ACC112 (cell line): ENCODE data around the gene TNFRSF1B.
"Not testable (repeated sequence)": the region's sequence is repeated elsewhere in the genome, so short reads cannot be mapped to it uniquely, and the experiment has no call there.

ENCODE experiments used
- H2AFZ ChIP-seq: fragments of 200-600 bp; sonication (generic); one replicate; pipeline ENCODE4 v1.6.0; 2017; ENCODE audit warnings: antibody characterized with exemption, low read length; ENCODE audit not compliant: unreplicated experiment
- H3K27ac ChIP-seq: fragments of 200-600 bp; sonication (generic); 2 replicates; pipeline ENCODE4 v1.5.1; 2014; ENCODE audit warnings: low read depth, mild to moderate bottlenecking, antibody characterized with exemption, low read length, moderate library complexity
- H3K27me3 ChIP-seq: fragments of 200-600 bp; sonication (generic); 2 replicates; pipeline ENCODE4 v1.6.1; 2014; ENCODE audit warnings: mild to moderate bottlenecking, antibody characterized with exemption, low read length, moderate library complexity, mixed read lengths; ENCODE audit not compliant: insufficient read depth
- H3K36me3 ChIP-seq: fragments of 200-600 bp; sonication (generic); 2 replicates; pipeline ENCODE4 v1.6.1; 2016; ENCODE audit warnings: mild to moderate bottlenecking, antibody characterized with exemption, low read length, moderate library complexity, mixed read lengths; ENCODE audit not compliant: insufficient read depth
- H3K4me1 ChIP-seq: fragments of 200-600 bp; sonication (generic); one replicate; pipeline ENCODE4 v1.6.1; 2016; ENCODE audit warnings: low read length, mixed read lengths; ENCODE audit not compliant: insufficient read depth, unreplicated experiment, control insufficient read depth
- H3K4me3 ChIP-seq: fragments of 200-600 bp; sonication (generic); 2 replicates; pipeline ENCODE4 v1.5.1; 2014; ENCODE audit warnings: mild to moderate bottlenecking, low read depth, low read length
- H3K79me2 ChIP-seq: fragments of 200-600 bp; sonication (generic); one replicate; pipeline ENCODE4 v1.6.0; 2016; ENCODE audit warnings: low read length; ENCODE audit not compliant: control insufficient read depth, unreplicated experiment, insufficient read depth

Gene TNFRSF1B

GRCh38 chr1:12224092-12224491 lies 57.3 kb downstream of the TNFRSF1B start:
- not testable (repeated sequence) for H3K36me3 ChIP-seq, H3K27me3 ChIP-seq, H3K4me1 ChIP-seq, H3K79me2 ChIP-seq, H3K4me3 ChIP-seq, H2AFZ ChIP-seq, H3K27ac ChIP-seq

- peaks cover 29% of the 10 kb centered on the region for H3K79me2 ChIP-seq
- H3K27ac ChIP-seq = no peak overlapping the region
- no peaks in the 10 kb centered on the region for H3K36me3 ChIP-seq
- no peak overlapping the region for H3K4me3 ChIP-seq
- no peak overlapping the region for H2AFZ ChIP-seq
- H3K4me1 ChIP-seq = peaks cover 7% of the 10 kb centered on the region
- H3K27me3 ChIP-seq = no peaks in the 10 kb centered on the region
These were observed 62.2 kb downstream of the TNFRSF1B start for GRCh38 chr1:12228979-12229378.

GRCh38 chr1:12229386-12229834 lies 62.6 kb downstream of the TNFRSF1B start:
- no peak overlapping the region for H3K27ac ChIP-seq
- H3K4me3 ChIP-seq = peak overlapping the region; percentile 93; the same call in 1 of the 2 replicates
- peak overlapping the region; percentile 61 for H2AFZ ChIP-seq
- H3K36me3 ChIP-seq = no peaks in the 10 kb centered on the region
- H3K4me1 ChIP-seq = peaks cover 7% of the 10 kb centered on the region
- H3K79me2 ChIP-seq = peaks cover 29% of the 10 kb centered on the region
- no peaks in the 10 kb centered on the region for H3K27me3 ChIP-seq

GRCh38 chr1:12229835-12230548 lies 63.2 kb downstream of the TNFRSF1B start, which contains the start of gene VPS13D:
TSS of gene VPS13D (plus strand) at chr1:12230030. CDS start at chr1:12234267, 4,237 bp downstream.
- Histone ChIP-seq H3K27ac (no peak within 1 kb of the TSS), H2AFZ (peak within 1 kb of the TSS; percentile 92)

GRCh38 chr1:12230549-12231275 lies 63.9 kb downstream of the TNFRSF1B start:
- peaks cover 29% of the 10 kb centered on the region for H3K79me2 ChIP-seq
- H3K36me3 ChIP-seq = no peaks in the 10 kb centered on the region; the same call in 1 of the 2 replicates
- H3K27me3 ChIP-seq = no peaks in the 10 kb centered on the region
- peaks cover 7% of the 10 kb centered on the region for H3K4me1 ChIP-seq
- no peak overlapping the region for H3K27ac ChIP-seq
- H2AFZ ChIP-seq = peak overlapping the region; percentile 92
- H3K4me3 ChIP-seq = peak overlapping the region; percentile 93

More at GRCh38 chr1:12229835-12230548, 63.2 kb downstream of the TNFRSF1B start, which contains the start of gene VPS13D:
- peaks cover 29% of the 10 kb centered on the region for H3K79me2 ChIP-seq
- H3K4me1 ChIP-seq = peaks cover 7% of the 10 kb centered on the region
- H3K4me3 ChIP-seq = peak within 1 kb of the TSS; percentile 93
- H3K27me3 ChIP-seq = no peaks in the 10 kb centered on the region
- H3K36me3 ChIP-seq = no peaks in the 10 kb centered on the region; the same call in 1 of the 2 replicates

GRCh38 chr1:12231276-12231595 lies 64.4 kb downstream of the TNFRSF1B start:
- Histone ChIP-seq H3K27ac (no peak overlapping the region), H3K36me3 (no peaks in the 10 kb centered on the region; the same call in 1 of the 2 replicates), H3K27me3 (no peaks in the 10 kb centered on the region), H3K4me1 (peaks cover 7% of the 10 kb centered on the region), H2AFZ (no peak overlapping the region), H3K79me2 (peaks cover 29% of the 10 kb centered on the region), H3K4me3 (peak overlapping the region; percentile 93)

GRCh38 chr1:12232221-12232620 lies 65.4 kb downstream of the TNFRSF1B start:
- Histone ChIP-seq H3K27me3 (no peaks in the 10 kb centered on the region), H3K79me2 (peaks cover 31% of the 10 kb centered on the region), H2AFZ (no peak overlapping the region), H3K4me3 (no peak overlapping the region), H3K4me1 (peaks cover 7% of the 10 kb centered on the region), H3K36me3 (no peaks in the 10 kb centered on the region; the same call in 1 of the 2 replicates), H3K27ac (no peak overlapping the region)

- Histone ChIP-seq H3K27ac (peak overlapping the region; percentile 68), H3K79me2 (no peaks in the 10 kb centered on the region), H3K27me3 (no peaks in the 10 kb centered on the region), H2AFZ (no peak overlapping the region), H3K36me3 (peaks cover 19% of the 10 kb centered on the region), H3K4me1 (peaks cover 35% of the 10 kb centered on the region), H3K4me3 (no peak overlapping the region)
These were observed 77.3 kb downstream of the TNFRSF1B start for GRCh38 chr1:12244078-12244477.

- H3K36me3 ChIP-seq = peaks cover 23% of the 10 kb centered on the region
- H3K27me3 ChIP-seq = no peaks in the 10 kb centered on the region
- H3K4me3 ChIP-seq = no peak overlapping the region
- no peaks in the 10 kb centered on the region for H3K79me2 ChIP-seq
- H2AFZ ChIP-seq = no peak overlapping the region
- peak overlapping the region; percentile 68 for H3K27ac ChIP-seq
- peaks cover 38% of the 10 kb centered on the region for H3K4me1 ChIP-seq
These were observed 77.8 kb downstream of the TNFRSF1B start for GRCh38 chr1:12244585-12244984.

GRCh38 chr1:12245116-12245515 lies 78.3 kb downstream of the TNFRSF1B start:
- Histone ChIP-seq H3K36me3 (peaks cover 24% of the 10 kb centered on the region), H3K79me2 (no peaks in the 10 kb centered on the region), H3K27ac (peak overlapping the region; percentile 68)

More at GRCh38 chr1:12245116-12245515, 78.3 kb downstream of the TNFRSF1B start:
- H3K4me1 ChIP-seq = peaks cover 38% of the 10 kb centered on the region
- H2AFZ ChIP-seq = no peak overlapping the region
- no peaks in the 10 kb centered on the region for H3K27me3 ChIP-seq
- H3K4me3 ChIP-seq = no peak overlapping the region
